Fibroblast of the aortic adventitia (primary cell): ENCODE measurements around the gene DNAJC4. TPM values are rescaled to one million over a fixed set of nuclear protein-coding genes. Genes with fewer than 3 reads are reported as not detected.

Experiments used
- DNase-seq: peaks from one replicate; pipeline ENCODE4 v3.0.0-alpha.2; 2010; ENCODE audit warnings: low read depth
- H3K4me3 ChIP-seq: 2 replicates; pipeline ENCODE4 v1.5.1; 2011; ENCODE audit warnings: low read depth, mild to moderate bottlenecking, control low read depth, low read length, moderate library complexity
- CTCF ChIP-seq: IDR thresholded peaks from 2 replicates; pipeline ENCODE4 v1.5.1; 2011; ENCODE audit warnings: mild to moderate bottlenecking, low read length, control low read depth, inconsistent platforms; ENCODE audit not compliant: insufficient read depth
- total RNA-seq: library from RNA; depleted of rRNA; stranded (reverse); fragments of >200 nt; gene quantifications from 2 replicates; pipeline ENCODE4 v1.2.3, GENCODE V29; 2012; ENCODE audit warnings: low replicate concordance

The DNAJC4 gene
- total RNA-seq, 1 donor: 9.0 TPM

- H3K4me3 ChIP-seq: no peak overlapping the region
- no peak for TF ChIP-seq CTCF
- DNase-seq: no peak
These were observed 21.4 kb upstream of the DNAJC4 start for GRCh38 chr11:64208796-64209562.

- TF ChIP-seq CTCF: no peak
- DNase-seq: no peak
- H3K4me3 ChIP-seq: no peak overlapping the region
These were observed 20.8 kb upstream of the DNAJC4 start for GRCh38 chr11:64209563-64209843.

- no peak for TF ChIP-seq CTCF
- no peak overlapping the region for H3K4me3 ChIP-seq
- DNase-seq: no peak
These were observed 19.9 kb upstream of the DNAJC4 start for GRCh38 chr11:64210301-64211020.

GRCh38 chr11:64211181-64211872 lies 19.0 kb upstream of the DNAJC4 start:
- H3K4me3 ChIP-seq: no peak overlapping the region
- no peak for DNase-seq
- TF ChIP-seq CTCF: no peak

- DNase-seq: no peak
- no peak overlapping the region for H3K4me3 ChIP-seq
- no peak for TF ChIP-seq CTCF
These were observed 13.5 kb upstream of the DNAJC4 start for GRCh38 chr11:64216879-64217278.

GRCh38 chr11:64218628-64219353 lies 11.6 kb upstream of the DNAJC4 start:
- TF ChIP-seq CTCF: no peak
- no peak overlapping the region for H3K4me3 ChIP-seq
- DNase-seq: no peak
